Measurements from ENCODE around the gene RAD51B.

- TF ChIP-seq, protein P1, sequence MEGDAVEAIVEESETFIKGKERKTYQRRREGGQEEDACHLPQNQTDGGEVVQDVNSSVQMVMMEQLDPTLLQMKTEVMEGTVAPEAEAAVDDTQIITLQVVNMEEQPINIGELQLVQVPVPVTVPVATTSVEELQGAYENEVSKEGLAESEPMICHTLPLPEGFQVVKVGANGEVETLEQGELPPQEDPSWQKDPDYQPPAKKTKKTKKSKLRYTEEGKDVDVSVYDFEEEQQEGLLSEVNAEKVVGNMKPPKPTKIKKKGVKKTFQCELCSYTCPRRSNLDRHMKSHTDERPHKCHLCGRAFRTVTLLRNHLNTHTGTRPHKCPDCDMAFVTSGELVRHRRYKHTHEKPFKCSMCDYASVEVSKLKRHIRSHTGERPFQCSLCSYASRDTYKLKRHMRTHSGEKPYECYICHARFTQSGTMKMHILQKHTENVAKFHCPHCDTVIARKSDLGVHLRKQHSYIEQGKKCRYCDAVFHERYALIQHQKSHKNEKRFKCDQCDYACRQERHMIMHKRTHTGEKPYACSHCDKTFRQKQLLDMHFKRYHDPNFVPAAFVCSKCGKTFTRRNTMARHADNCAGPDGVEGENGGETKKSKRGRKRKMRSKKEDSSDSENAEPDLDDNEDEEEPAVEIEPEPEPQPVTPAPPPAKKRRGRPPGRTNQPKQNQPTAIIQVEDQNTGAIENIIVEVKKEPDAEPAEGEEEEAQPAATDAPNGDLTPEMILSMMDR (IDR thresholded peaks at IDR 0.05): no peak
- no peak for TF ChIP-seq POLR2AphosphoS5 (IDR thresholded peaks at IDR 0.05)
Observed at GRCh38 chr14:68255693-68256178, 436.2 kb downstream of the RAD51B start.

Measured in upper lobe of left lung (tissue), 4 donors.